ENCODE measurements around the gene RPS6KL1.
"Not testable (repeated sequence)": the region's sequence is repeated elsewhere in the genome, so short reads cannot be mapped to it uniquely, and the experiment has no call there.

Gene RPS6KL1

DNA sequence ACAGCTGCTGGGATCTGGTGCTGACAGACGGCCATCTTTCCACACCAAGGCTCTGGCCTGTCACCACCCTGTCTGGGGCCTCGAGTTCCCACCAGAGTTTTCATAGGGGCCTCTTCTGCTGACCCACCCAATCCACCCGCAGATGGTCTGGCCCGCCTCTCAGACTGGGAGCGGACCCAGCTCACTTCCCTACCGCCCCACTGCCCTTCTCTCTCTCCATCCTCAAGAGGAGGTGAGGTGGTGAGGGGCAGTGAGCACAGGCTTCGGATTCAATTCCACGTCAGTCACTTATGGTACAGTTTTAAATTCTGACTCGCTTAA, 12.3 kb upstream of the RPS6KL1 start:
- no peak for DNase-seq (ENCODE audit: low read depth)

DNA sequence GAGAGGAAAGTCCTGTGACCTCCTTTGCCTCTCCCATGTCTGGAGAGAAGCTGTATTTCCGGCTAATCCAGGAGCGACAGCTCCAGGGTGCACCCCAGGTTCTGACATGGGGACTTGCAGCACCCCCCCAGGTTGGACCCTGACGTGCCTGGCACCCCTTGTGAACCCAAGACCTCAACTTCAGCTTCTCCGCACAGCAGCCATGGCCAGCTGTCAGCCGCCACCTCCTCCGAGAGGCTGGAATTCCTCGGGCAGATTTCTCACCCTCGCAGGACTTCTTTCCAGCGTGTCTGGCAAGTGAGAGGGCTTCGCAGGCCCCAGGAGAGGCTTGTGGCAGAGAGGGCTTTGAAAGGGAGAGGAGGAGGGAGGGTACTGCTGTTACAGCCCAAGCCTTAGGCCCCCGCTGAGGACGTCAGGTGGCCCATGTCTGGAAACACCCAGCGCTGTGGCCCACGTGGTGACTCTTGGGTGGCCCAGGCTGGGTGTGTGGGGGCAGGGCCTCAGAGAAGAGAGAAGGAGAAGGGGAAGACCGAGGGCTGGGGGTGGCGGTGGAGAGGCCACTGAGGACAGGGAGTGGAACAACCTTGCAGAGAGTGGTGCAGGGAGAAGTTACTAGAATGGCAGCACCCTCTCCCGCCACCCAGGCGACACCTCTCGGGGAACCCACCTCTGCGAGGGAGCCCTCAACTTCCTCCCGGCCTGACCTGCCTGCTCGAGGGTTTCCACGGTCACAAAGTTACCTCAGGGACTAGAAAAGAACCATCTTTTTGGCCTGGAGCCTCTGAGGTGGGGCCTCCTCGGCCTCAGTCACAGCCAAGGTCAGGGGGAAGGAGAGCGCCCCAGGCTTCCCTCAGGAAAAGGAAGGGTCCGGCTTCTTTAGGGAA, 11.7 kb upstream of the RPS6KL1 start:
- DNase-seq (ENCODE audit: low read depth), result no peak

- DNase-seq (ENCODE audit: low read depth), result no peak
Measured at GRCh38 chr14:74934041-74934440, 11.0 kb upstream of the RPS6KL1 start.

DNA sequence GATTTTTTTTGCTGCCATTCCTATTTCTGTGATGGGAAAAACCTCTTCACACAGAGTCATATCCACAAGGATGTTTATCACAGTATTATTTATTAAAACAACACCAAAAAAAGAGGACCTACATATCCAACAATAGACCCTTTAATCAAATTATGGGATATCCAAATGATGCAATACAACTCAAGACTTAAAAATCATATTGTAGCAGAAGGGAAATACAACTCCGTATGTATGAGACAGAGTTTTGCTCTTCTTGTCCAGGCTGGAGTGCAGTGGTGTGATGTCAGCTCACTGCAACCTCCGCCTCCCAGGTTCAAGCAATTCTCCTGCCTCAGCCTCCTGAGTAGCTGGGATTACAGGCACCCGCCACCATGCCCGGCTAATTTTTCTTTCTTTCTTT, 9.9 kb upstream of the RPS6KL1 start:
- DNase-seq (ENCODE audit: low read depth), result not testable (repeated sequence)

- no peak for DNase-seq (ENCODE audit: low read depth)
Measured at GRCh38 chr14:74932401-74932901, 9.4 kb upstream of the RPS6KL1 start.

DNA sequence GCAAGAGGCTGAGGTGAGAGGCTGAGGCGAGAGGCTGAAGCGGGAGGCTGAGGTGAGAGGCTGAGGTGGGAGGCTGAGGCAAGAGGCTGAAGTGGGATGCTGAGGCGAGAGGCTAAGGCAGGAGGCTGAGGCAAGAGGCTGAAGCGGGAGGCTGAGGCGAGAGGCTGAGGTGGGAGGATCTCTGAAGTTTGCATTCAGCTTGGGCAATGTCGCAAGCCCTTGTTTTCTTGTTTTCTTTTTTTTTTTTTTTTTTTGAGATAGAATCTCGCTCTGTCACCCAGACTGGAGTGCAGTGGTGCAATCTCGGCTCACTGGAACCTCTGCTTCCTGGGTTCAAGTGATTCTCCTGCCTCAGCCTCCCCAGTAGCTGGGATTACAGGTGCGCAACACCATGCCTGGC, 8.7 kb upstream of the RPS6KL1 start:
- not testable (repeated sequence) for DNase-seq (ENCODE audit: low read depth)

GRCh38 chr14:74929242-74929641, 6.2 kb upstream of the RPS6KL1 start:
- no peak for DNase-seq (ENCODE audit: low read depth)

DNA sequence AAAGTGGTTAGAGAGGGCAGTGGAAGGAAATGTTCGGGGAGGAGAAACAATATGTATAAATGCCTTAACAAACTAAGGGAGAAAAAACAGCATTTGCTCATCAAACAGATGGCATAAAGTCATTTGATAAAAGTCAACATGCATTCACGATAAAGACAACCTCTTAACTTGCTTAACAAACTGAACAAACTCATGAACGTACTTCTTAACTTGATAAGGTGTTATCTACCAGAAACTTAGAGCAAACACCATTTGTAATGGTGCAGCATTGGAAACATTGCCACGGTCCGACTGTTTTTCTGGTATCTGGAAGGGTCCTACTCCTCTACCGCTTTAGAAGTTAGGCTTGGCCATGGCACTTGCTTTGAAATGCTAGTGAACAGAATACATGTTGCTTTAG, 4.2 kb upstream of the RPS6KL1 start:
- no peak for DNase-seq (ENCODE audit: low read depth)

- DNase-seq (ENCODE audit: low read depth), result no peak
Measured at GRCh38 chr14:74924061-74924460, 1.0 kb upstream of the RPS6KL1 start.

DNA sequence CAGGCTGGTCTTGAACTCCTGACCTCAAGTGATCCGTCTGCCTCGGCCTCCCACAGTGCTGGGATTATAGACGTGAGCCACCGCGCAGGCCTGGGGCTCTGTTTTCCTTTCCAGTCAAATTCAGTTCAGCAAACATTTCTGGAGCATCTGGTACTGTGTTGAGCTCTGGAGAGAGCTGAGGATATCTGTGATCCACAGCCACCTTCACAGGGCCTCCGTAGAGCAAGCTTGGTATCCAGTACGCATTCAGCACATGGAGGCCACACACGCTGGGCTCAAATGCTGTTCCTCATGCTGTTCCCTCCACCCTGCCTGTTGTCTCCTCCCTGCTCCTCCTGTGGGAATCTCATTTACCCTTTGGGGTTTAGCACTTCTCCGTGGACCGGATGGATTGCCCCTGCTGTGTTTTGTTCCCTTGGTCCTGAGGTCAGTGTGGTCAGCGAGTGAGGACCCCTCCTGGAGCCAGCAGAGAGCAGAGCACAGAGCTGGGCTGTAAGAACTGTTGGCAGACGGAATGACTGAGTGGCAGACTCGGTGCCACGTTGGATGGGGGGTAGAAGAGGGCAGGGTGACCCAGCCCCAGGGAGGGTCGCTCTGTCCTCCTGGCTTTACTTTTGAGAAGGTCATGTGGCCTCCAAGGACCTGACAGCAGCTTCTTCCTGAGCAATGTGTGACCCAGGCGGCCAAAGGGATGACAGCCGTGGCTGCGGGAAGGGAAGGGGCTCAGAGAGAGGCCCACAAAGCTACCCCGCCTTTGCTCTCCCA, 891 bp downstream of the RPS6KL1 start:
- no peak for DNase-seq (ENCODE audit: low read depth)

DNA sequence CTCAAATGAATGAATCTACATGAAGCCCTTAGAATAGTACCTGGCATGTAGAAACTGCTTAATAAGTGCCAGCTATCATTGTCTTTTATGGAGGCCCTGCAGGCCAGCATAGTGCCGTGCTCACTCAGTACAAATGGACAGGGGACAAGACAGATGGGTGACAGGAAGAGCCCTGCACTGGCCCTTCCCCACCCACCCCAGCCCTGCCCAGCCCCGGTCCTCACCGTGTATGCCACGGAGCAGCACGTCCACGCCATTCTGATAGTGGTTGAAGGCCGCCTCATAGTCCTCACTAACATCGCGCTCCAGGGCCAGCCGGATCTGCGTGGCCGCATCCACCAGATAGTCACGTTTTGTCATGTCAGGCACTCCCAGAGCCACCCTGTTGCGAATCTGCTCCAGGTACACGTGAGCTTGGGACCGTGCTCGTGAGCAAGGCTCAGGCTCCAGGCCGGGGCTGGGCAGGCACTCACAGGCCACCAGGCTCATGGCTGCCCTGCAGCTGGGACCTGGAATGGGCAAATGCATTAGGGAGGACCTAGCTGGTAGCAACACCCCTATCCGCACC, 1.9 kb downstream of the RPS6KL1 start:
- DNase-seq (ENCODE audit: low read depth), result no peak

GRCh38 chr14:74920281-74920680, 2.8 kb downstream of the RPS6KL1 start:
- DNase-seq (ENCODE audit: low read depth), result no peak

DNA sequence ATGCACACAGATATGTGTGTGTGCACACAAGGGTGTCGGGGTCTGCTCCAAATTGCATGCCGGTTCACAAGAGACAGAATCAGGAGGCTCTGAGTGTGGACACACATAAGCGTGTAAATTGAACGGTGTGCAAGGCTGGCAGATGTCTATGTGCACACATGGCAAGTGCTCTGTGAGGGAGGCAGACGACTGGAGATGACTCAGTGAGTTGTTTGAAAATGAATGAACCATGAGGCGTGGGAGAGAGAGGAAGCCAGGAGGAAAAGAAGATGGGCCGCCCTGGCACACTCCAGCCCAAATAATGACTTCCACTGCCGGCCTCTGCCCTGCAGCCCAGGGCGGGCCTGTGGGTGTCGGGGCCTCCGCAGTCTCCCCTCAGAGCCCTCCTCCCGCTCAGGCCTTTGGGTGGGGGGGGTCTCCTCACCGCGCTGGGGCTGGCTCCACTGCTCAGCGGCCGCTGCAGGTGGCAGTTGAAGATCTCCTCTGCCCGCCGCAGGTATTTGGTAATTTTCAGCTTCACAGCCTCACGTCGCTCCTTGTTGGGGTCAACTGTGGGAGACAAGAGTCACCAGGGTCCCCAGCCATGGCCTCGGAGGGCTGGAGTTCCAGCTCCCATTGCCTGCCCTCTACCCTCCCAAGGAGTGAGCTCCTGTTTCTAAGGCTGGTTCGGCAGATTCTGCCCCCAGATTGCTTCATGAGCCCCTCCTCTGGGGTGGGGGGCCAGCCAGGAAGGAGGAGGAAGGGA, 3.5 kb downstream of the RPS6KL1 start:
- DNase-seq (ENCODE audit: low read depth), result peak; percentile 37

GRCh38 chr14:74918380-74918779, 4.7 kb downstream of the RPS6KL1 start:
- DNase-seq (ENCODE audit: low read depth), result no peak

- DNase-seq (ENCODE audit: low read depth), result no peak
Measured at GRCh38 chr14:74917646-74918081, 5.4 kb downstream of the RPS6KL1 start.

- no peak for DNase-seq (ENCODE audit: low read depth)
Measured at GRCh38 chr14:74917178-74917543, 5.9 kb downstream of the RPS6KL1 start.

DNA sequence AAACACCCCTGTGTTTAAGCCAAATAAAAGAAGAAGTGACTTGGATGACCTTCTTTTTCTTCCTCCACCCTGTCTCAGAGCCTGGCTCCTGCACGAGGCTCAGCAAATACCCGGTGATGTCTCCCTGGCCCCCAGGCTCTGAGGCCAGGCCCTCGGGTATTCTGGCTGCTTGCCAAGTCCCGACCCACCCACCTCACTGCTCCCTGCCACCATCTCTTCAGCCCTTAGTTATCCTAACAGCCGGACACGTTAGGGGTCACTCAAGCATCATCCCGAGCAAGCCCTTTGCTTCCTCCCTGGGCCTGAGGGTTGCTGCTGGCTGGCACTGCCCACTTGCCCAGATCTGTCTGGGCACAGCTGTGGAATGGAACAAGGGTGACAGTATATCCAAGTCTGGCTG, 7.2 kb downstream of the RPS6KL1 start:
- DNase-seq (ENCODE audit: low read depth), result no peak

DNA sequence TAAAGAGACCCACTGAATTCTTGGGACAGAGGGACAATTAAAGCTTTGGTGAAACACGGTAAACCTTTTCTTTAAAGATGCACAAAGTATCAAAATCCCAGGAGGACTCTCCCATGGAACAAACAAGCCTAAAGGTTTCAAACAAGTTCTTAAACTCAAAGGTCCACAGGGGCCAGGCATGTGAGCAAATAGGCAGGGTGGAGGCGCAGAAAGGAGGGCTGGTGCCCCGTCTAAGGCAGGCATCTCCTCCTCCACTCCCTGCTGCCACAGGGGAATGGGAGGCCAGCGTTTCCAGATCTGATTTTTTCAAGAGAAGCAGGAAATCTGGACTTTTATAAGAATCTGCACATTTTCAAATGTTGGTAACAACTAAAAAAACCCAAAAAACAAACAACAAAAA, 7.6 kb downstream of the RPS6KL1 start:
- DNase-seq (ENCODE audit: low read depth), result no peak

- peak; percentile 74 for DNase-seq (ENCODE audit: low read depth)
Measured at GRCh38 chr14:74913986-74914573, 9.0 kb downstream of the RPS6KL1 start.

DNA sequence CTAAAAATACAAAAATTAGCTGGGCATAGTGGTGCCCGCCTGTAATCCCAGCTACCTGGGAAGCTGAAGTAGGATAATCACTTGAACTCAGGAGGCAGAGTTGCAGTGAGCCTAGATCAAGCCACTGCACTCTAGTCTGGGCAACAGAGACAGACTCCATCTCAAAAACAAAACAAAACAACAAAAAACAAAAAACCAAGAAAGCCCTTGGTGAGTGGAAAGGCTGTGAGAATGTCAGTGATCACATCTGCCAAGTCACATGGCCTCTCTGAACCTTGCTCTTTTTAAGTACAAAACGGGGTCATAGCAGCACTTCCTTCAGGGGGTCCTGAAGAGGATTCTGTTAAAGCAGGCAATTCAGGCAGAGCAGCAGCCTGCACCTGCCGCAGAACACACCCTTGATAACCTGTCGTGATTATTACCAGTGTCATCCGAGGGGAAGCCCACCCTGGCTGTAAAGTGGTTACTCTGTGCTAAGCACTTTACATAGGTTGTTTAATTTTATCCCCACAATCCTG, 9.6 kb downstream of the RPS6KL1 start:
- DNase-seq (ENCODE audit: low read depth), result no peak

GRCh38 chr14:74912801-74913200, 10.3 kb downstream of the RPS6KL1 start:
- DNase-seq (ENCODE audit: low read depth), result no peak

DNA sequence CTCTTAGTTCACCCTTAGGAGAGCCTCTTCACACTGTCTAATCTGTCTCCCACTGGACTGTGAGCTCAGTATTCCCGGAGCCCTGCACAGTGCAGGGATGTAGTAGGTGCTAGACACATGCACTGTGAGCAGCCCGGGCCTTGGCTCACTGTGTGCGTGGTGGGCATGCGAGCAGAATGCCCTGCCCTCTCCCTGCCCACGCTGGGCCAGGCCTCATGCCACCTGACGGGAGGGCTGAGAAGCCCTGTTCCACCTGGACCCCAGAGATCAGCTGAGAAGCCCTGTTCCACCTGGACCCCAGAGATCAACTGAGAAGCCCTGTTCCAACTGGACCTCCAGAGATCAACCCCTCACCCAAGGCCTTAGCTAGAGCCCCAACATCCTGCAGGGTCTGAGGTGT, 10.9 kb downstream of the RPS6KL1 start:
- DNase-seq (ENCODE audit: low read depth), result no peak

Data from EH (cell line).